ENCODE results near the gene PARD6B. TPM values are rescaled to one million over a fixed set of nuclear protein-coding genes. Genes with fewer than 3 reads are reported as not detected.
A peak's percentile ranks its signal among the peaks of the same experiment; 100 is the strongest.
"Not testable (repeated sequence)": the region's sequence is repeated elsewhere in the genome, so short reads cannot be mapped to it uniquely, and the experiment has no call there.

The PARD6B gene
- total RNA-seq, 2 donors from 2014 or later = 8.3 to 14.4 TPM

DNA sequence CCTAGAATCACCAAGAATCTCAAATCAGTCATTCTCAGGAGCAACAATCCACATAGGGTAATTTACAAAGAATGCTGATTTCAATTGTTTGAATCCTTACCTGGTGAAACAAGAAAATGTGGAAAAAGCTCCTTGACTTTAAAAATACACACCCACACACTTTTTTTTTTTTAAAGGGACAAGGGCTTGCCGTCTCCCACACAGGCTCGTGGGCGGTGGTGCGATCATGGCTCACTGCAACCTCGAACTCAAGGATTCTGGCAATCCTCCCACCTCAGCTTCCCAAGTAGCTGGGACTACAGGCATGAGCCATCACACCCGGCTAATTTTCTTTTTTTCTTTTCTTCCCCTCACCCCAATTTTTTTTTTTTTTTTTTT lies 30.7 kb downstream of the PARD6B start:
- TF ChIP-seq, protein P1, sequence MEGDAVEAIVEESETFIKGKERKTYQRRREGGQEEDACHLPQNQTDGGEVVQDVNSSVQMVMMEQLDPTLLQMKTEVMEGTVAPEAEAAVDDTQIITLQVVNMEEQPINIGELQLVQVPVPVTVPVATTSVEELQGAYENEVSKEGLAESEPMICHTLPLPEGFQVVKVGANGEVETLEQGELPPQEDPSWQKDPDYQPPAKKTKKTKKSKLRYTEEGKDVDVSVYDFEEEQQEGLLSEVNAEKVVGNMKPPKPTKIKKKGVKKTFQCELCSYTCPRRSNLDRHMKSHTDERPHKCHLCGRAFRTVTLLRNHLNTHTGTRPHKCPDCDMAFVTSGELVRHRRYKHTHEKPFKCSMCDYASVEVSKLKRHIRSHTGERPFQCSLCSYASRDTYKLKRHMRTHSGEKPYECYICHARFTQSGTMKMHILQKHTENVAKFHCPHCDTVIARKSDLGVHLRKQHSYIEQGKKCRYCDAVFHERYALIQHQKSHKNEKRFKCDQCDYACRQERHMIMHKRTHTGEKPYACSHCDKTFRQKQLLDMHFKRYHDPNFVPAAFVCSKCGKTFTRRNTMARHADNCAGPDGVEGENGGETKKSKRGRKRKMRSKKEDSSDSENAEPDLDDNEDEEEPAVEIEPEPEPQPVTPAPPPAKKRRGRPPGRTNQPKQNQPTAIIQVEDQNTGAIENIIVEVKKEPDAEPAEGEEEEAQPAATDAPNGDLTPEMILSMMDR (IDR thresholded peaks at IDR 0.05) = no peak
- TF ChIP-seq POLR2AphosphoS5 (IDR thresholded peaks at IDR 0.05) = no peak
- TF ChIP-seq POLR2A (IDR thresholded peaks at IDR 0.05) = peak; percentile 1
- intact Hi-C loops (cut with DNase I) = no loop called here
- no peak for DNase-seq (ENCODE audit: low spot score)

DNA sequence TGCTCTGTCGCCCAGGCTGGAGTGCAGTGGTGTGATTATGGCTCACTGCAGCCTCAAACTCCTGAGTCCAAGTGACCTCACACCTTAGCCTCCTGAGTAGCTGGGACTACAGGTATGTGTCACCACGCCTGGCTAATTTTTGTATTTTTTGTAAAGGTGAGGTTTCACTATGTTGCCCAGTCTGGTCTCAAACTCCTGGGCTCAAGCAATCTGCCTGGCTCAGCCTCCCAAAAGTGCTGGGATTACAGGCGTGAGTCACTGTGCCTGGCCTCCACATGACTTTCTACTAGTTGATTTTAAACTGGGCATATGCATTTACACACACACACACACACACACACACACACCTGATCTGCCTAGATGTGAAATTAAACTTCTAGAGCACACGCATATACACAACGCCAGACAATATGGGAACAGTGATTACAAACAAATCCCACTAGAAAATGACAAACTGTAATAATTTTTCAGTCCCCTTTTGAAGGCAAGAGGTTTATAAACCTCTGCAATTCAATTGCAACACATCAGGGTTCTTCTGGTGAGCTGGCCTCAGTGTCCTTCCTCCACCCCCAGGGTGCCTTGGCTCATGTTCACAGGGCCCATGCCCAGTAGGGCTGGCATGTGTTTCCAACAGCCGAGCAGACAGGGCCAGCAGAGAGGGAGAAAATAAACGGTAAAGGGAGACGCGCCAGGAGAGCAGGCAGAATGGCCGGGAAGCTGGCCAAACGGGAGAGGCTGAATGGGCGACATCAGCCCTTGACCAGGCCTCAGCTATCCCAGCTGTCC lies 31.2 kb downstream of the PARD6B start:
- H3K27ac ChIP-seq = peak overlapping the region; percentile 61 to 72
- peak; percentile 91 for DNase-seq (ENCODE audit: low spot score)

More for the DNA sequence above, 30.7 kb downstream of the PARD6B start:
- Histone ChIP-seq H3K4me3 (no peak overlapping the region), H3K36me3 (no peaks in the 10 kb centered on the region), H3K27me3 (replicated peaks; ENCODE audit: insufficient read depth) (no peaks in the 10 kb centered on the region), H3K4me1 (replicated peaks) (no peaks in the 10 kb centered on the region), H3K27ac (peak overlapping the region; percentile 61 to 72), H3K9me3 (no peaks in the 10 kb centered on the region)
- WGBS = 30% methylated on average over 6 of the region's 6 CpGs

DNA sequence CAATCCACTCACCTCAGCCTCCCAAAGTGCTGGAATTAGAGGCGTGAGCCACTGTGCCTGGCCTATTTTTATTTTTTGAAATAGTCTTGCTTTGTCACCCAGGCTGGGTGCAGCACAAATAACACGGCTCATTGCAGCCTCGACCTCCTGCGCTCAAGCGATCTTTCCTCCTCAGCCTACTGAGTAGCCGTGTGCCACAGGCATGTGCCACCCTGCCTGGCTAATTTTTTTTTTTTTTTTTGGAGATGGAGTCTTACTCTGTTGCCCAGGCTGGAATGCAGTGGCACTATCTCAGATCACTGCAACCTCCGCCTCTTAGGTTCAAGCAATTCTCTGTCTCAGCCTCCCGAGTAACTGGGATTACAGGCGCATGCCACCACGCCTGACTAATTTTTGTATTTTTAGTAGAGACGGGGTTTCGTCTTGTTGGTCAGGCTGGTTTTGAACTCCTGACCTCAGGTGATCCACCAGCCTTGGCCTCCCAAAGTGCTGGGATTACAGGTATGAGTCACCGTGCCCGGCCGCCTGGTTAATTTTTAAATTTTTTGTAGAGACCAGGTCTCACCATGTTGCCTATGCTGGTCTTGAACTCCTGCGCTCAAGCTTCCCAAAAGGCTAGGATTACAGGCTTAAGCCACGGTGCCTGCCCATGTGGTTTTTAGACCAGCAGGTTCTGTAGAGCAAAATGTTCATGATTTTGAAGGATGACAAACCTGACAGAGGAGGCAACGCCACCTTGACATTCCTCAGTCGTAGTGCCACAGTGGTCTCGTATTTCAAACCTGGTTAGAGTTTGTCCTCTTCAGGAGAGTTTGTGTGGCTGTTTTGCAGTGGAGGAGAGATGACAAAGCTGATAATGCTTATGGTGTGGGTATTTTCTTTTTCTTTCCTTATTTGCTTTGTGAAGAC lies 32.4 kb downstream of the PARD6B start:
- H3K27ac ChIP-seq = peak overlapping the region in 1 of 2 donors; percentile 72
- DNase-seq (ENCODE audit: low spot score); H3K36me3 ChIP-seq; H3K4me3 ChIP-seq; H3K4me1 ChIP-seq (replicated peaks); H3K27me3 ChIP-seq (replicated peaks; ENCODE audit: insufficient read depth); intact Hi-C loops (cut with DNase I); H3K9me3 ChIP-seq: not testable (repeated sequence)
- 78% methylated on average over 20 of the region's 20 CpGs for WGBS

More for the DNA sequence above, 31.2 kb downstream of the PARD6B start:
- Histone ChIP-seq H3K9me3 (no peaks in the 10 kb centered on the region), H3K27me3 (replicated peaks; ENCODE audit: insufficient read depth) (no peaks in the 10 kb centered on the region), H3K4me3 (no peak overlapping the region), H3K4me1 (replicated peaks) (no peaks in the 10 kb centered on the region), H3K36me3 (no peaks in the 10 kb centered on the region)
- 26% methylated on average over 12 of the region's 12 CpGs for WGBS
- intact Hi-C loops (cut with DNase I) = no loop called here
- no peak for TF ChIP-seq POLR2A (IDR thresholded peaks at IDR 0.05)
- TF ChIP-seq POLR2AphosphoS5 (IDR thresholded peaks at IDR 0.05) = peak; percentile 91
- TF ChIP-seq, protein P1 (IDR thresholded peaks at IDR 0.05) = peak in 2 of 4 experiments; percentile 15 to 19

DNA sequence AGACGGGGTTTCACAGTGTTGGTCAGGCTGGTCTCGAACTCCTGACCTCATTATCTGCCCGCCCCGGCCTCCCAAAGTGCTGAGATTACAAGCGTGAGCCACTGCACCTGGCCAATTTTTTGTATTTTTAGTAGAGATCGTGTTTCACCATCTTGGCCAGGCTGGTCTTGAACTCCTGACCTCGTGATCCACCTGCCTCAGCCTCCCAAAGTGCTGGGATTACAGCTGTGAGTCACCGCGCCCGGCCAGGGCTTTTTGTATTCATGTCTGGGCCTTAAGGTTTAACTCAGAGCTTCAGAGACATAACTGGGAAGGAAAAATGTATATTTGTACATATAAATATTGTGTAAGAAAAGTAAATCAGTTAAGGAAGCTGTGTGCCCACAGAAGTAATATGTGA lies 33.9 kb downstream of the PARD6B start:
- H3K4me1 ChIP-seq (replicated peaks); H3K9me3 ChIP-seq; H3K36me3 ChIP-seq; DNase-seq (ENCODE audit: low spot score); intact Hi-C loops (cut with DNase I); H3K4me3 ChIP-seq; H3K27me3 ChIP-seq (replicated peaks; ENCODE audit: insufficient read depth); H3K27ac ChIP-seq: not testable (repeated sequence)
- WGBS = 65% methylated on average over 10 of the region's 10 CpGs

DNA sequence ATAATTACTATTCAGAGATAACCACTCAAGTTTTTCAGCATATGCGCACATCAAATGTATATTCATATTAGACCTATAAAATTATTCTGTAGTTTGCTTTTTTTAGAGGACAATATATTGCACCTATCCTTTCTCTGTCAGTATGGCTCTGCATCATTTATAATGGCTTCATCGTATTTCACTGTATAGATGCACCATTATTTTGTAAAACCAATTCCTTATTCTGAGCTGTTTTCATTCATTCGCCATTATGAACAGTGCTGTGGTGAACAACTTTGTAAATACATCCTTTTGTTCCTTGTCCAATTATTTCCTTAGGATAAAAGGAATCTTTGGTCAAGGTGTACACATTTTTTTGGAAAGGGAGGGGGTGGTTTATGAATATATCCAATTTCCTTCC lies 34.3 kb downstream of the PARD6B start:
- TF ChIP-seq, protein P1 (IDR thresholded peaks at IDR 0.05) = no peak
- TF ChIP-seq POLR2AphosphoS5 (IDR thresholded peaks at IDR 0.05) = no peak
- TF ChIP-seq POLR2A (IDR thresholded peaks at IDR 0.05) = no peak
- Histone ChIP-seq H3K27me3 (replicated peaks; ENCODE audit: insufficient read depth) (no peaks in the 10 kb centered on the region), H3K4me1 (replicated peaks) (no peaks in the 10 kb centered on the region), H3K4me3 (no peak overlapping the region), H3K27ac (no peak overlapping the region), H3K36me3 (no peaks in the 10 kb centered on the region), H3K9me3 (no peaks in the 10 kb centered on the region)
- no peak for DNase-seq (ENCODE audit: low spot score)
- intact Hi-C loops (cut with DNase I) = no loop called here
- WGBS = 51% methylated on average over 3 of the region's 3 CpGs

DNA sequence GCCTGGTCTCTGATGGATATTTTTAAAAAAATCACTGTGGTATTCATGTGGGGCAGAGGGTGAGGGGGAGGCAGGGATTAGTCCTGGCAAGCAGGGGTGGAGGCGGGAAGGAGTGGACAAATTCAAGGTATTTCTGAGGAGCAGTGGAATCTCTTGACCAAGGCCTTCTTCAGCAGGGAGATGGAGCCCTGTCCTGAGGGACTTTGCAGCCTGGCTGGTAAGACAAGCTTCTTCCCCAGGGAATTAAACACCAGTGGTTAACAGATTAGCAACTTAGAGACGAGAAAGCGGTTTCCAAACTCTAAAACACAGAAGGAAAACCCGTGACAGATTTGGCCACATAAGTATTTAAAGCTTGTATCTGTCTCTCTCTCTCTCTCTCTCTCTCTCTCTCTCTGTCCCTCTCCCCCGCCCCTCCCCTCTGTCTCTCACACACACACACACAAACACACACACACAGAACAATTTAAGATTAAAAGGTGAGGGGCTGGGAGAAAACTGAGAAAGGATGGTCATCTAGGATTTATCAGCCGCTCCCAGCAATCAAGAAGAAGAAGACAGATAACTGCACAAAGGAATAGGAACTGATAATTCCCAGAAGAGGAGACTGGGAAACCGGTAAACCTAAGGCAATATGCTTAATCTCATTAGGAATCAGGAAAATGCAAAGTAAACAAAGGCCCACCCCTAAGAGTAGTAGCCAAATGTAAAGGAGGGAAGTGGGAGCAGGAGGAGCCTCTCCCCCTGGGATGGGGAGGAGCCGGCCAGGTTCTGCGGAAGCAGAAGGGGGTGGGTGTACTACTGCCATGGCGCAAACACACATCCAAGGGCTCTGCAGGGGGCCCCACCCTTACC lies 35.8 kb downstream of the PARD6B start:
- H3K27ac ChIP-seq; H3K4me3 ChIP-seq; H3K27me3 ChIP-seq (replicated peaks; ENCODE audit: insufficient read depth); H3K9me3 ChIP-seq; DNase-seq (ENCODE audit: low spot score); intact Hi-C loops (cut with DNase I); H3K36me3 ChIP-seq; H3K4me1 ChIP-seq (replicated peaks): not testable (repeated sequence)
- WGBS = 70% methylated on average over 10 of the region's 10 CpGs

DNA sequence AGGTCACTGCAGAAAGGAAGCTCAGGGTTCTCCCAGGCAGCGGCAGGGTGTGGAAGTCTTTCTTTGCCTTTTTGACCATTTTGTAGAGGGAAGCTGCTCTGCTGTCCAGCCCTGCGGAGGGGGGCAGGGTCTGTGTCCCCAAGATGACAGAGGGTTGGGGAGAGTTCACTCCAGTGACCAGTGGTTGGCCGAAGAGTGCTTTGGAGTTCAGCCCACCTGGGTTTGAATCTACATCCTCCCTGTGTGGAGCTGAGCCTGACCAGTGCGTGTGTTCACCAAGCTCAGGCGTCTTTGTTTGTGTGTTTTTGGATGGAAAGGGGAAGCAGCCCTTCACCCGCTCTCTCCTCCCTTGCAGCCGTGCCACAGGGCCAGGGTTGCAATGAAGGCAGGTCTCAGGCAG lies 37.6 kb downstream of the PARD6B start:
- H3K36me3 ChIP-seq; H3K4me3 ChIP-seq; H3K27me3 ChIP-seq (replicated peaks; ENCODE audit: insufficient read depth); H3K9me3 ChIP-seq; H3K27ac ChIP-seq; H3K4me1 ChIP-seq (replicated peaks); intact Hi-C loops (cut with DNase I); DNase-seq (ENCODE audit: low spot score): not testable (repeated sequence)
- WGBS = 66% methylated on average over 7 of the region's 7 CpGs

DNA sequence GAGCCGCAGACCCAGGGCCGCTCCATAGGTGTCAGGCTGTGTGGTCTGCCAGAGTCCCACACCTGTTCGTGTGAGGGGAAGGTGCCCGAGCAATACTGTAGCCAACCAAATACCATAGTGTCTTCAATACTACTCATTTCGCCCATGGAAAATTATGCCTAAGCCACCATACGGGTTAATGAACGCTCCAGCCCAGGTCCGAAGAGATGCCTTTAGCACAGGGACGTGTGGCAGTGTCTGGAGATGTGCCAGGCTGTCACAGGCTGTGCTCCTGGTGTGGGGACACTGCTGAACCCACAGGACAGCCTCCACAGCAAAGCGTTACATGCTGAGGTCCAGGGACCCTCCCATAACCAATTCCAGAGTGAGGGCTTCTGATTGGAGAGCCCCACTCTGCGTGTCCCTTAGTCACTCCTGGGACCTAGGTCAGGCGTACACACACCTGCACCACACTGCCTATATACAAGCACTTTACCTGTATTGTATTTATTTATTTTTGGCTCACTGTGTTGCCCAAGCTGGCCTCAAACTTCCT lies 38.2 kb downstream of the PARD6B start:
- H3K27me3 ChIP-seq (replicated peaks; ENCODE audit: insufficient read depth); H3K4me3 ChIP-seq; H3K9me3 ChIP-seq; DNase-seq (ENCODE audit: low spot score); H3K27ac ChIP-seq; H3K4me1 ChIP-seq (replicated peaks); intact Hi-C loops (cut with DNase I); H3K36me3 ChIP-seq: not testable (repeated sequence)
- WGBS = 79% methylated on average over 10 of the region's 12 CpGs

Measured in prostate gland (tissue), 2 donors.